ENCODE results near the gene TBX15.

The TBX15 gene

DNA sequence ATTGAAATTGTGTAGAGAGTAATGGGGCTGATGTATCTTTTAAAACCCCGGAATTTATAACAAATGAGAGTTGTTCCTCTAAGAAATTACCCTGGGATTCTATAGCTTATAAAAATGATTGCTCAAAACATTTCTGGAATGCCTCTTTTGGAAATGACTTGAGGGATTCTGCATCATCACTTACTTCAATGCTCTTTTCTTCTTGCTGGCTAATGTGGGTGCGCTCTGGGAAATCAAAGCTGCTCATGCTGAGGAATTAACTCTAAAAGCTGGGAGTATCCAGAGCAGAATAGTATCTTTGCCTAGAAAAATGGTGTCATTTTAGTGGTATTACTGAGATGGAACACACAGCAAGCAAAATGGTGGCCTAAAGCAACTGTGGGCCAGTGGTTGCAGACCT lies 23.0 kb upstream of the TBX15 start:
- no peak for TF ChIP-seq CTCF (conservative IDR thresholded peaks at IDR 0.05; ENCODE audit: low read depth, low read length)
- no peaks in the 10 kb centered on the region for H4K20me1 ChIP-seq (ENCODE audit: insufficient read depth)
- H2AFZ ChIP-seq (ENCODE audit: low read depth) = no peak overlapping the region
- no peaks in the 10 kb centered on the region for H3K27me3 ChIP-seq (ENCODE audit: insufficient read depth, low read depth)
- no peak overlapping the region for H3K4me3 ChIP-seq (IDR thresholded peaks at IDR 0.05; ENCODE audit: insufficient read depth, low read depth, low read length)
- H3K36me3 ChIP-seq (ENCODE audit: insufficient read depth) = no peaks in the 10 kb centered on the region
- H3K27ac ChIP-seq = no peak overlapping the region
- H3K79me2 ChIP-seq (ENCODE audit: insufficient read depth, low read depth) = no peaks in the 10 kb centered on the region
- H3K9ac ChIP-seq = no peak overlapping the region
- no peak overlapping the region for H3K4me2 ChIP-seq
- peaks cover 6% of the 10 kb centered on the region for H3K4me1 ChIP-seq (ENCODE audit: low read depth, poor library complexity, severe bottlenecking)

- no peaks in the 10 kb centered on the region for H3K27me3 ChIP-seq (ENCODE audit: insufficient read depth, low read depth)
- H3K9ac ChIP-seq = no peak overlapping the region
- no peak overlapping the region for H3K4me3 ChIP-seq (IDR thresholded peaks at IDR 0.05; ENCODE audit: insufficient read depth, low read depth, low read length)
- no peak overlapping the region for H3K27ac ChIP-seq
- H3K79me2 ChIP-seq (ENCODE audit: insufficient read depth, low read depth) = no peaks in the 10 kb centered on the region
- H4K20me1 ChIP-seq (ENCODE audit: insufficient read depth) = no peaks in the 10 kb centered on the region
- TF ChIP-seq CTCF (conservative IDR thresholded peaks at IDR 0.05; ENCODE audit: low read depth, low read length) = no peak
- H3K36me3 ChIP-seq (ENCODE audit: insufficient read depth) = no peaks in the 10 kb centered on the region
- no peak overlapping the region for H3K4me2 ChIP-seq
- peaks cover 6% of the 10 kb centered on the region for H3K4me1 ChIP-seq (ENCODE audit: low read depth, poor library complexity, severe bottlenecking)
- no peak overlapping the region for H2AFZ ChIP-seq (ENCODE audit: low read depth)
These were observed 22.1 kb upstream of the TBX15 start for GRCh38 chr1:119010201-119010600.

- Histone ChIP-seq H3K4me3 (IDR thresholded peaks at IDR 0.05; ENCODE audit: insufficient read depth, low read depth, low read length) (no peak overlapping the region), H4K20me1 (ENCODE audit: insufficient read depth) (no peaks in the 10 kb centered on the region), H3K79me2 (ENCODE audit: insufficient read depth, low read depth) (no peaks in the 10 kb centered on the region), H3K27me3 (ENCODE audit: insufficient read depth, low read depth) (no peaks in the 10 kb centered on the region), H3K4me2 (no peak overlapping the region), H3K9ac (no peak overlapping the region), H3K27ac (no peak overlapping the region), H2AFZ (ENCODE audit: low read depth) (no peak overlapping the region), H3K36me3 (ENCODE audit: insufficient read depth) (no peaks in the 10 kb centered on the region), H3K4me1 (ENCODE audit: low read depth, poor library complexity, severe bottlenecking) (peaks cover 6% of the 10 kb centered on the region)
- no peak for TF ChIP-seq CTCF (conservative IDR thresholded peaks at IDR 0.05; ENCODE audit: low read depth, low read length)
These were observed 21.1 kb upstream of the TBX15 start for GRCh38 chr1:119009312-119009655.

DNA sequence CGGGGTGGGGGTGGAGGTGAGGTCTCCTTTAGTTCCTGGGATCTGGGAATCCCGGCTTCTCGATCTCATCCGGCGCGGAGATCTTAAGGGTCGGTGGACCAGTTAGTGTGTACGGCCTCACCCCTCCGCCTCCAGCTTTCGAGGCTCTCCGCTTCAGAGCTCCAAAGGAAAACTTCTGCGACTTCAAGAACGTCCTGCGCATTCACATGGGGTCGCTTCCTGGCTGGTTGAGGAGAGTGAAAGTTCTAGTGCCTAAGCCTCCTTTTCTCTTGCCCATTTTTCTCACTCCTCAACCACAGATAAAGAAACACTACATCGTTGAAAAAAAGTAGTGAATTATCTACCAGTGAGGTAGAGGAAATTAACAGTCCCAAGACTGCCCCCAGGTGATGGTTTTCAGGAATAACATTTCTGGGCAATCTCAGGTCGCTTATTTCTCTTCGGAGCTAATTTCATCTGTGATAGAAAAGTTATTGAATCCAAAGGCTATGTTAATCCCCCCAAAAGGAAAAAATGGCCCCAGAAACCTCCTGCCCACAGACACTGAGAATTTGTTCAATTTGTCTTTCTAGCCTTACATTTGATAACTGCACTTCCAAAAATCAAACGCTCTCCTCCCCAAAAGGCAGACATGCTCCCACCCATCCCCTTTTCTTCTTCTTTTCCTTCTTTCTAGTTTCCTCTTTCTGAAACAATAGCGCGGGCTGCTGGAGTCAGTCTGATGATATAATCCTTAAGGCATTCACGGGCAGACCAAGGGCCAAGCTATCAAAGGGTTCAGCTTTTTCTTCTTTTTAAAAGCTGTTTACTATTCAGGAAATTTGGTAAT lies 20.6 kb upstream of the TBX15 start:
- no peak overlapping the region for H3K4me2 ChIP-seq
- H4K20me1 ChIP-seq (ENCODE audit: insufficient read depth) = no peaks in the 10 kb centered on the region
- H3K4me1 ChIP-seq (ENCODE audit: low read depth, poor library complexity, severe bottlenecking) = peaks cover 6% of the 10 kb centered on the region
- H3K4me3 ChIP-seq (IDR thresholded peaks at IDR 0.05; ENCODE audit: insufficient read depth, low read depth, low read length) = no peak overlapping the region
- no peak overlapping the region for H3K27ac ChIP-seq
- no peaks in the 10 kb centered on the region for H3K36me3 ChIP-seq (ENCODE audit: insufficient read depth)
- no peaks in the 10 kb centered on the region for H3K27me3 ChIP-seq (ENCODE audit: insufficient read depth, low read depth)
- H3K79me2 ChIP-seq (ENCODE audit: insufficient read depth, low read depth) = no peaks in the 10 kb centered on the region
- TF ChIP-seq CTCF (conservative IDR thresholded peaks at IDR 0.05; ENCODE audit: low read depth, low read length) = peak; percentile 60
- no peak overlapping the region for H2AFZ ChIP-seq (ENCODE audit: low read depth)
- no peak overlapping the region for H3K9ac ChIP-seq

Data from KMS-11 (cell line).